Activated T-cell treated with anti-CD3 and anti-CD28 coated beads, Interleukin-2, amount 50 U/mL, for 4 hours (primary cell): ENCODE results near the gene DZIP1L. TPM values are rescaled to one million over a fixed set of nuclear protein-coding genes. Genes with fewer than 3 reads are reported as not detected.
"Not testable (repeated sequence)": the region's sequence is repeated elsewhere in the genome, so short reads cannot be mapped to it uniquely, and the experiment has no call there.

Experiments
- ATAC-seq, 2 donors: fragments of 200-7000 bp; cut with Tn5 transposase; one replicate each; pipeline ENCODE4 v1.10.0; 2021
- DNase-seq: peaks from one replicate; pipeline ENCODE4 v3.0.0-alpha.2; 2020
- H3K27me3 Mint-ChIP-seq: one replicate; pipeline ENCODE4 v1.8.0; 2021; ENCODE audit warnings: low read depth, mixed read lengths
- H3K36me3 Mint-ChIP-seq: one replicate; pipeline ENCODE4 v1.8.0; 2022; ENCODE audit warnings: mixed read lengths; ENCODE audit not compliant: insufficient read depth
- H3K4me1 Mint-ChIP-seq: one replicate; pipeline ENCODE4 v1.8.0; 2021; ENCODE audit warnings: low read depth, mixed read lengths
- H3K4me3 Mint-ChIP-seq: one replicate; pipeline ENCODE4 v1.8.0; 2021; ENCODE audit warnings: mild to moderate bottlenecking, moderate library complexity, mixed read lengths
- H3K9me3 Mint-ChIP-seq: one replicate; pipeline ENCODE4 v1.8.0; 2021; ENCODE audit warnings: mixed read lengths
- total RNA-seq, 3 donors: library from RNA; stranded (reverse); gene quantifications; one replicate each; pipeline ENCODE4 v1.2.1, GENCODE V29; 2021

DZIP1L gene, protein sequence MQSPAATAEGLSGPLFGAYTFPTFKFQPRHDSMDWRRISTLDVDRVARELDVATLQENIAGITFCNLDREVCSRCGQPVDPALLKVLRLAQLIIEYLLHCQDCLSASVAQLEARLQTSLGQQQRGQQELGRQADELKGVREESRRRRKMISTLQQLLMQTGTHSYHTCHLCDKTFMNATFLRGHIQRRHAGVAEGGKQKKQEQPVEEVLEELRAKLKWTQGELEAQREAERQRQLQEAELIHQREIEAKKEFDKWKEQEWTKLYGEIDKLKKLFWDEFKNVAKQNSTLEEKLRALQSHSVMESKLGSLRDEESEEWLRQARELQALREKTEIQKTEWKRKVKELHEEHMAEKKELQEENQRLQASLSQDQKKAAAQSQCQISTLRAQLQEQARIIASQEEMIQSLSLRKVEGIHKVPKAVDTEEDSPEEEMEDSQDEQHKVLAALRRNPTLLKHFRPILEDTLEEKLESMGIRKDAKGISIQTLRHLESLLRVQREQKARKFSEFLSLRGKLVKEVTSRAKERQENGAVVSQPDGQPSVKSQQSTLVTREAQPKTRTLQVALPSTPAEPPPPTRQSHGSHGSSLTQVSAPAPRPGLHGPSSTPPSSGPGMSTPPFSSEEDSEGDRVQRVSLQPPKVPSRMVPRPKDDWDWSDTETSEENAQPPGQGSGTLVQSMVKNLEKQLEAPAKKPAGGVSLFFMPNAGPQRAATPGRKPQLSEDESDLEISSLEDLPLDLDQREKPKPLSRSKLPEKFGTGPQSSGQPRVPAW
- total RNA-seq: not detected

- ATAC-seq (peak; percentile 94 to 95), DNase-seq (no peak)
- H3K36me3 Mint-ChIP-seq: no peaks in the 10 kb centered on the region
- peaks cover 10% of the 10 kb centered on the region for H3K4me1 Mint-ChIP-seq
- peak within 1 kb of the TSS; percentile 76 for H3K4me3 Mint-ChIP-seq
- H3K9me3 Mint-ChIP-seq: no peaks in the 10 kb centered on the region
- peaks cover 68% of the 10 kb centered on the region for H3K27me3 Mint-ChIP-seq
Observed at GRCh38 chr3:138114988-138115971, at the start of gene DZIP1L. TSS of gene DZIP1L (minus strand) at chr3:138115608. CDS start at chr3:138103971, 11,637 bp downstream.

DNA sequence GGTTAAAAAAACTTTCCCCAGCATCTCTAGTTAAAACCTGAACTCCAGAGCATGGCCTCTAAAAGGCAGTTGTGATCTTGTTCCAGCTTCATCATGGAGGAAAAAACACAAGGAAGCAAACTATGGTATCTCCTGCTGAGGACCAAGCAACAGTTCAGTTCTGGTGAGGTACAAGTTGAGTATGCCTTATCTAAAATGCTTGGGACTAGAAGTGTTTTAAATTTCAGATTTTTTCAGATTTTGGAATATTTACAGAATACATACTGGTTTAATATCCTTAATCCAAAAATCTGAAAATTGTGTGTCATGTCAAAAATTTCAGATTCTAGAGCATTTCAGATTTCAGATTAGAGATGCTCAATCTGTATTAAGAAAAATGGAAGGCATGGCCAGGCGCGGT, 49.7 kb upstream of the DZIP1L start:
- Mint-ChIP-seq H3K36me3 (peaks cover 37% of the 10 kb centered on the region), H3K4me3 (no peak overlapping the region), H3K27me3 (no peaks in the 10 kb centered on the region), H3K9me3 (no peaks in the 10 kb centered on the region), H3K4me1 (peaks cover 3% of the 10 kb centered on the region)
- ATAC-seq: no peak
- DNase-seq: no peak

GRCh38 chr3:138157743-138158142, 42.3 kb upstream of the DZIP1L start:
- peaks cover 13% of the 10 kb centered on the region for H3K9me3 Mint-ChIP-seq
- H3K4me1 Mint-ChIP-seq: no peaks in the 10 kb centered on the region
- H3K36me3 Mint-ChIP-seq: peaks cover 13% of the 10 kb centered on the region
- ATAC-seq (no peak), DNase-seq (no peak)
- H3K27me3 Mint-ChIP-seq: peaks cover 2% of the 10 kb centered on the region
- H3K4me3 Mint-ChIP-seq: no peak overlapping the region

DNA sequence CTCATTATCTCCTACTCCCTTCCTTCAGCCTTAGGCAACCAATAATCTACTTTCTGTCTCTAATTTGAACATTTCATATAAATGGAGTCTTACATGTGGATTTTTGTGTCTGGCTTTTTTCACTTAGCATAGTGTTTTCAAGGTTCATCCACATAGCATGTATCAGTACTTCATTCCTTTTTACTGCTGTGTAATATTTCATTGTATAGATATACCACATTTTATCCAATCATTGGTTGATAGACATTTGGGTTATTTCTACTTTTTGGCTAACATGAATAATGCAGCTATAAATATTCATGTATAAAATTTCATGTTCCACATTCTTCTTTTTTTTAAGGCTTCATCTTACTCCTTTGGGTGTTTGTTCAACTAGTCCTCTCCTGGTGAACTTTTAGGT, 39.1 kb upstream of the DZIP1L start:
- Mint-ChIP-seq H3K36me3 (no peaks in the 10 kb centered on the region), H3K4me1 (no peaks in the 10 kb centered on the region), H3K27me3 (peaks cover 2% of the 10 kb centered on the region), H3K4me3 (no peak overlapping the region), H3K9me3 (peaks cover 15% of the 10 kb centered on the region)
- DNase-seq: no peak
- ATAC-seq: no peak

- no peak overlapping the region for H3K4me3 Mint-ChIP-seq
- peaks cover 2% of the 10 kb centered on the region for H3K27me3 Mint-ChIP-seq
- peaks cover 6% of the 10 kb centered on the region for H3K9me3 Mint-ChIP-seq
- H3K36me3 Mint-ChIP-seq: no peaks in the 10 kb centered on the region
- DNase-seq (no peak), ATAC-seq (no peak)
- no peaks in the 10 kb centered on the region for H3K4me1 Mint-ChIP-seq
Observed at GRCh38 chr3:138148503-138148902, 33.1 kb upstream of the DZIP1L start.

GRCh38 chr3:138142181-138142580, 26.8 kb upstream of the DZIP1L start:
- not testable (repeated sequence) for H3K36me3 Mint-ChIP-seq, H3K9me3 Mint-ChIP-seq, DNase-seq, H3K4me1 Mint-ChIP-seq, H3K4me3 Mint-ChIP-seq, ATAC-seq
- H3K27me3 Mint-ChIP-seq: peaks cover 20% of the 10 kb centered on the region

DNA sequence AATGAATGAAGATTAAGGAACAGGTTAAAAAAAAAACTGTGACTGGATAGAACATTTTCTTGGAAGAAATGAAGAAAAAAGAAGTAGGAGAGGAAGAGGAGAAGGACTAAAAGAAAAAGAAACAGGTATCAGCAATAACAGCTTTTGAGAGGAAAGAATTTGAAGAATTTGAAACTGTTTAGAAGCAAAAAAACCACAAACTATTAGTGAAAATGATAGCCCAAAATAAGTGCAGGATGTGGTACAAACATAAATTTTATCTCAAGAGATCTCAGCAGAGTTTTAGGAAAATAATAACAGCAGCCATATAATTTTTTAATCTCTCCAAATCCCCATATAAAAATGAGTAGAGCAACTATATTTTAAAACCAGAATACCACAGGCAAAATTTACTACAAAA, 25.5 kb upstream of the DZIP1L start:
- no peak for ATAC-seq
- Mint-ChIP-seq H3K9me3 (no peaks in the 10 kb centered on the region), H3K4me1 (no peaks in the 10 kb centered on the region), H3K4me3 (no peak overlapping the region), H3K36me3 (peaks cover 3% of the 10 kb centered on the region), H3K27me3 (peaks cover 20% of the 10 kb centered on the region)
- no peak for DNase-seq

- H3K36me3 Mint-ChIP-seq: peaks cover 3% of the 10 kb centered on the region
- no peak overlapping the region for H3K4me3 Mint-ChIP-seq
- H3K9me3 Mint-ChIP-seq: no peaks in the 10 kb centered on the region
- DNase-seq (no peak), ATAC-seq (no peak)
- H3K27me3 Mint-ChIP-seq: peaks cover 20% of the 10 kb centered on the region
- H3K4me1 Mint-ChIP-seq: no peaks in the 10 kb centered on the region
Observed at GRCh38 chr3:138139691-138140090, 24.3 kb upstream of the DZIP1L start.

DNA sequence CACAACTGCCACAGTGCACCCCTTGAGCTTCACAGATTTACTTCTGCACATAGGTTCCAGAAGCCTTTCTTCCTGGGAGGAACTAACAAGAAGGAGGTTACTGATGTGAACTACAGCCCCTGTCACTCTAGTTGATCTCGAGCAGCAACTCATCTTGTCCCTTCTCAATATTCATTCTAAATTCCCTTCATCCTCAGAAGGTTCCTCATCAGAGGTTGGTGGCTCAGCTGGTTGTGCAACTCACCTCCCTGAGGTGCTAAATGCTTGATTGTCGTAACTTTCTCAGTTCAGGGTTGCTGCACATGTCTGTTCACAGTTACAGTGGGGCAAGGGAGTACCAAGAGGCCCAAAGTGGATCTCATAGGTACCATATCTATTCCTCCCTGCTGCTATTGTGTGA, 22.5 kb upstream of the DZIP1L start:
- ATAC-seq (no peak), DNase-seq (no peak)
- peaks cover 3% of the 10 kb centered on the region for H3K36me3 Mint-ChIP-seq
- no peaks in the 10 kb centered on the region for H3K4me1 Mint-ChIP-seq
- no peaks in the 10 kb centered on the region for H3K9me3 Mint-ChIP-seq
- peaks cover 19% of the 10 kb centered on the region for H3K27me3 Mint-ChIP-seq
- no peak overlapping the region for H3K4me3 Mint-ChIP-seq

- peaks cover 3% of the 10 kb centered on the region for H3K36me3 Mint-ChIP-seq
- H3K9me3 Mint-ChIP-seq: no peaks in the 10 kb centered on the region
- H3K4me1 Mint-ChIP-seq: no peaks in the 10 kb centered on the region
- no peak for ATAC-seq
- no peak for DNase-seq
- no peak overlapping the region for H3K4me3 Mint-ChIP-seq
- peaks cover 15% of the 10 kb centered on the region for H3K27me3 Mint-ChIP-seq
Observed at GRCh38 chr3:138136201-138136600, 20.8 kb upstream of the DZIP1L start.

DNA sequence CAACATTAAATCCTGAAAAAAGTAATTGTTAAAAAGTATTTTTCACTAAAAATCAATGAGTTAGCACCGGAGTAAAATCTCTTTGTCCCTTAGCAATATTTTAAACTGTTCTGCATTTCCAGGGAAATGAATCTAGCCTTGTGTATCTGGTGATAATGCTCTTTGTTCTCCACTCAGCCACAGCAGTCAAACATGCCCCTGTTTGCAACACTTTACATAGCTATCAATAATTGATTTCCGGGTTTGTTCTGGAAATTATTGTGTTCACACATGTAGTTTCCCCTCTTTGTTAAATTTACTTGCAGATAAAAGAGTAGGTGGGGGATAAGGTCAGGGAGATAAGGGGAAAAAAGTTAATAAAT, 20.4 kb upstream of the DZIP1L start:
- Mint-ChIP-seq H3K9me3 (no peaks in the 10 kb centered on the region), H3K36me3 (peaks cover 3% of the 10 kb centered on the region), H3K27me3 (peaks cover 12% of the 10 kb centered on the region), H3K4me3 (no peak overlapping the region), H3K4me1 (no peaks in the 10 kb centered on the region)
- no peak for DNase-seq
- no peak for ATAC-seq

DNA sequence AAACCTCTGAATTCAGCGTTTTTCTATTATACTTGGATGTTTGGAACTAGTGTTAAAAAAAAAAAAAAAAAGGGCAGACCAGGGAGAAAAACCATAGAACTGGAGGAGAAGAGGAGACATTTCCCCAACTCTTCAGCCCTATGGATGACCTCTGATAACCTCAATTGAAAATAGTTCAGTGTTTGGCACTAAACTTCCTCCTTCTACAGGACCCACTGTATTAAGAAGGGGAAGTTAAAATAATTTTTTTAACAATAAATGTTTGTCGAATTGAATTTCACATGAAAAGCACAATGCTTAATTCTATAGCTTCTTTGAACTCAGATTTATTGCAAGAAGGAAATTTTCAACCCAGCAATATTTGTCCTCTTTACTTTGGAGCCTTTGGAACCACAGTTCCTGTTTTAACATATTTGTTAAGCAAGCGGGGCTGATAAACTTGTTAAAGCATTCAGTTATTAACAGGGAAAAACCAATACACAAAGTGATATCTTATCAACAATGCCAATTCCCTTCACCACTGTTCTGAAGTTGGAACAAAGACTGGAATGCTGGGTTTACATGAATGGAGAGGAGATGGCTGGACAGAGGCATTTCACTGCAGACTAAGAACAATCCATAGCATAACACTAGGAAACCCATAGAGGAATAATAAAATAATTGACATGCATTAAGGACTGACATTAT, 19.9 kb upstream of the DZIP1L start:
- Mint-ChIP-seq H3K9me3 (no peaks in the 10 kb centered on the region), H3K27me3 (peaks cover 9% of the 10 kb centered on the region), H3K4me3 (no peak overlapping the region), H3K4me1 (no peaks in the 10 kb centered on the region), H3K36me3 (no peaks in the 10 kb centered on the region)
- ATAC-seq: no peak
- no peak for DNase-seq

GRCh38 chr3:138132239-138132638, 16.8 kb upstream of the DZIP1L start, which contains the start of gene A4GNT:
TSS of gene A4GNT (minus strand) at chr3:138132390. CDS start at chr3:138131256, 1,134 bp downstream.
- no peak for DNase-seq
- no peaks in the 10 kb centered on the region for H3K36me3 Mint-ChIP-seq
- H3K4me3 Mint-ChIP-seq: no peak within 1 kb of the TSS
- no peaks in the 10 kb centered on the region for H3K9me3 Mint-ChIP-seq
- peaks cover 6% of the 10 kb centered on the region for H3K27me3 Mint-ChIP-seq
- H3K4me1 Mint-ChIP-seq: no peaks in the 10 kb centered on the region
- ATAC-seq: no peak
